ENCODE measurements around the gene TEK. TPM values are rescaled to one million over a fixed set of nuclear protein-coding genes. Genes with fewer than 3 reads are reported as not detected.

Gene TEK
- total RNA-seq, 2 donors from 2014 or later: 2.4 to 4.9 TPM

GRCh38 chr9:27094640-27095298 lies 14.3 kb upstream of the TEK start:
- H3K9ac ChIP-seq (ENCODE audit: extremely low read depth, low read length, poor library complexity, severe bottlenecking): no peak overlapping the region
- H3K27me3 Mint-ChIP-seq (ENCODE audit: insufficient read depth): no peaks in the 10 kb centered on the region
- H3K9me3 ChIP-seq (ENCODE audit: control insufficient read depth, low read length): no peaks in the 10 kb centered on the region
- H3K36me3 ChIP-seq (ENCODE audit: control insufficient read depth, insufficient read depth, low read length): no peaks in the 10 kb centered on the region
- H3K27me3 ChIP-seq (ENCODE audit: control insufficient read depth, insufficient read depth, low read length, poor library complexity, severe bottlenecking): no peaks in the 10 kb centered on the region
- H3K4me1 Mint-ChIP-seq: peaks cover 6% of the 10 kb centered on the region
- no peaks in the 10 kb centered on the region for H3K4me1 ChIP-seq (ENCODE audit: control insufficient read depth, insufficient read depth, low read length)
- H3K4me3 Mint-ChIP-seq: no peak overlapping the region
- no peak for DNase-seq
- WGBS, 2 experiments (ENCODE audit: insufficient coverage in 1 of 2, insufficient read length in 1 of 2): 88 to 90% methylated on average over 1 to 3 of the region's 3 CpGs
- no peak for TF ChIP-seq CTCF (conservative IDR thresholded peaks at IDR 0.05)
- no peak overlapping the region for H3K27ac Mint-ChIP-seq
- H3K4me3 ChIP-seq (ENCODE audit: low read length): no peak overlapping the region
- no peak overlapping the region for H3K27ac ChIP-seq (ENCODE audit: low read depth, low read length)
- H3K9me3 Mint-ChIP-seq: peaks cover 14% of the 10 kb centered on the region
- H3K36me3 Mint-ChIP-seq (ENCODE audit: low read depth): no peaks in the 10 kb centered on the region

GRCh38 chr9:27107241-27107640 lies 1.8 kb upstream of the TEK start:
- no peaks in the 10 kb centered on the region for H3K27me3 Mint-ChIP-seq (ENCODE audit: insufficient read depth)
- no peak overlapping the region for H3K4me3 Mint-ChIP-seq
- Histone ChIP-seq H3K36me3 (ENCODE audit: control insufficient read depth, insufficient read depth, low read length) (no peaks in the 10 kb centered on the region), H3K4me1 (ENCODE audit: control insufficient read depth, insufficient read depth, low read length) (peaks cover 2% of the 10 kb centered on the region), H3K27ac (ENCODE audit: low read depth, low read length) (no peak overlapping the region), H3K4me3 (ENCODE audit: low read length) (no peak overlapping the region), H3K9ac (ENCODE audit: extremely low read depth, low read length, poor library complexity, severe bottlenecking) (no peak overlapping the region), H3K9me3 (ENCODE audit: control insufficient read depth, low read length) (no peaks in the 10 kb centered on the region), H3K27me3 (ENCODE audit: control insufficient read depth, insufficient read depth, low read length, poor library complexity, severe bottlenecking) (no peaks in the 10 kb centered on the region)
- H3K4me1 Mint-ChIP-seq: peaks cover 11% of the 10 kb centered on the region
- no peak for DNase-seq
- no peaks in the 10 kb centered on the region for H3K36me3 Mint-ChIP-seq (ENCODE audit: low read depth)
- H3K9me3 Mint-ChIP-seq: no peaks in the 10 kb centered on the region
- 93 to 100% methylated on average over 2 of the region's 2 CpGs for WGBS, 2 experiments (ENCODE audit: insufficient coverage in 1 of 2, insufficient read length in 1 of 2)
- no peak overlapping the region for H3K27ac Mint-ChIP-seq
- no peak for TF ChIP-seq CTCF (conservative IDR thresholded peaks at IDR 0.05)

GRCh38 chr9:27109621-27110020 lies 596 bp downstream of the TEK start:
- TF ChIP-seq CTCF (conservative IDR thresholded peaks at IDR 0.05): no peak
- peak overlapping the region; percentile 41 for H3K4me3 Mint-ChIP-seq
- peak overlapping the region; percentile 6 for H3K9ac ChIP-seq (ENCODE audit: extremely low read depth, low read length, poor library complexity, severe bottlenecking)
- H3K36me3 Mint-ChIP-seq (ENCODE audit: low read depth): no peaks in the 10 kb centered on the region
- peaks cover 9% of the 10 kb centered on the region for H3K4me1 ChIP-seq (ENCODE audit: control insufficient read depth, insufficient read depth, low read length)
- H3K27me3 ChIP-seq (ENCODE audit: control insufficient read depth, insufficient read depth, low read length, poor library complexity, severe bottlenecking): no peaks in the 10 kb centered on the region
- H3K9me3 ChIP-seq (ENCODE audit: control insufficient read depth, low read length): no peaks in the 10 kb centered on the region
- no peak overlapping the region for H3K27ac Mint-ChIP-seq
- H3K27ac ChIP-seq (ENCODE audit: low read depth, low read length): no peak overlapping the region
- no peak for DNase-seq
- no peaks in the 10 kb centered on the region for H3K27me3 Mint-ChIP-seq (ENCODE audit: insufficient read depth)
- H3K9me3 Mint-ChIP-seq: no peaks in the 10 kb centered on the region
- H3K36me3 ChIP-seq (ENCODE audit: control insufficient read depth, insufficient read depth, low read length): no peaks in the 10 kb centered on the region
- peaks cover 17% of the 10 kb centered on the region for H3K4me1 Mint-ChIP-seq
- WGBS, 2 experiments (ENCODE audit: insufficient coverage in 1 of 2, insufficient read length in 1 of 2): 55 to 94% methylated on average over 2 of the region's 2 CpGs
- peak overlapping the region; percentile 75 for H3K4me3 ChIP-seq (ENCODE audit: low read length)
